GM18508 (cell line): ENCODE measurements around the gene CD14.
"Not testable (repeated sequence)": the region's sequence is repeated elsewhere in the genome, so short reads cannot be mapped to it uniquely, and the experiment has no call there.

ENCODE experiments used
- ATAC-seq: cut with Tn5 transposase; IDR thresholded peaks from one replicate; pipeline ENCODE4 v1.9.1; 2021; ENCODE audit warnings: moderate number of reproducible peaks; ENCODE audit not compliant: insufficient read depth, unreplicated experiment

Gene CD14

GRCh38 chr5:140598836-140599235 lies 34.1 kb downstream of the CD14 start:
- ATAC-seq: no peak

- no peak for ATAC-seq
These were observed 36.6 kb downstream of the CD14 start for GRCh38 chr5:140596321-140596741.

GRCh38 chr5:140595538-140596300 lies 37.3 kb downstream of the CD14 start:
- ATAC-seq: no peak

- ATAC-seq: no peak
These were observed 38.8 kb downstream of the CD14 start for GRCh38 chr5:140594169-140594568.

- ATAC-seq: not testable (repeated sequence)
These were observed 39.9 kb downstream of the CD14 start for GRCh38 chr5:140593070-140593469.

GRCh38 chr5:140591747-140592372 lies 41.1 kb downstream of the CD14 start:
- ATAC-seq: no peak

GRCh38 chr5:140590861-140591260 lies 42.1 kb downstream of the CD14 start:
- ATAC-seq: no peak

GRCh38 chr5:140588311-140589070 lies 44.5 kb downstream of the CD14 start:
- no peak for ATAC-seq

GRCh38 chr5:140587495-140587894 lies 45.5 kb downstream of the CD14 start:
- no peak for ATAC-seq
